Measurements from ENCODE around the gene ZFAND4. TPM values are rescaled to one million over a fixed set of nuclear protein-coding genes. Genes with fewer than 3 reads are reported as not detected.
A peak's percentile ranks its signal among the peaks of the same experiment; 100 is the strongest.
"Not testable (repeated sequence)": the region's sequence is repeated elsewhere in the genome, so short reads cannot be mapped to it uniquely, and the experiment has no call there.

The ZFAND4 gene
- total RNA-seq, 1 experiment from 2014 or later, result 5.0 TPM

GRCh38 chr10:45675388-45675787 lies 2.8 kb upstream of the ZFAND4 start:
- TF ChIP-seq CTCF (IDR thresholded peaks at IDR 0.05; ENCODE audit: unreplicated experiment), result no peak
- Mint-ChIP-seq H3K27me3 (ENCODE audit: insufficient read depth, unreplicated experiment) (no peaks in the 10 kb centered on the region), H3K27ac (ENCODE audit: low read depth, unreplicated experiment) (no peak overlapping the region), H3K4me3 (ENCODE audit: unreplicated experiment) (no peak overlapping the region), H3K36me3 (ENCODE audit: insufficient read depth, unreplicated experiment) (no peaks in the 10 kb centered on the region), H3K9me3 (ENCODE audit: unreplicated experiment) (no peaks in the 10 kb centered on the region), H3K4me1 (ENCODE audit: insufficient read depth, unreplicated experiment) (no peaks in the 10 kb centered on the region)
- CTCF ChIA-PET, result interaction anchor here (0.6 to 1.1 kb wide), 2 partner anchors 121 to 440 kb away, joined by 3 read pairs; no protein-coding TSS in a partner anchor
- POLR2A ChIA-PET, result no interaction called here
- intact Hi-C loops (cut with micrococcal nuclease), result no loop called here
- DNase-seq (ENCODE audit: unreplicated experiment), result no peak
- no TSS peak for BruUV-seq (replicated peaks)

GRCh38 chr10:45673074-45673648 lies 589 bp upstream of the ZFAND4 start:
- TSS peak; percentile 47 for BruUV-seq (replicated peaks)

GRCh38 chr10:45671300-45671699 lies 1.3 kb downstream of the ZFAND4 start:
- intact Hi-C loops (cut with micrococcal nuclease), result loop anchor here (5.0 kb wide), 1 partner anchor 356 kb away; no protein-coding TSS in a partner anchor
- H3K9me3 Mint-ChIP-seq (ENCODE audit: unreplicated experiment); H3K27me3 Mint-ChIP-seq (ENCODE audit: insufficient read depth, unreplicated experiment); H3K4me1 Mint-ChIP-seq (ENCODE audit: insufficient read depth, unreplicated experiment); H3K36me3 Mint-ChIP-seq (ENCODE audit: insufficient read depth, unreplicated experiment); BruUV-seq (replicated peaks); DNase-seq (ENCODE audit: unreplicated experiment): not testable (repeated sequence)
- ChIA-PET POLR2A (interaction anchor here (0.6 to 1.2 kb wide), 3 partner anchors 13 to 206 kb away, joined by 3 to 6 read pairs (median 4); no protein-coding TSS in a partner anchor), CTCF (interaction anchor here (0.8 to 3.7 kb wide), 10 partner anchors 8 to 436 kb away, joined by 3 to 21 read pairs (median 4); no protein-coding TSS in a partner anchor)
- peak overlapping the region; percentile 81 for H3K4me3 Mint-ChIP-seq (ENCODE audit: unreplicated experiment)
- H3K27ac Mint-ChIP-seq (ENCODE audit: low read depth, unreplicated experiment), result peak overlapping the region; percentile 55

More at GRCh38 chr10:45673074-45673648, 589 bp upstream of the ZFAND4 start:
- intact Hi-C loops (cut with micrococcal nuclease), result loop anchor here (2.0 to 5.0 kb wide), 2 partner anchors 78 to 354 kb away; no protein-coding TSS in a partner anchor
- Mint-ChIP-seq H3K4me3 (ENCODE audit: unreplicated experiment) (peak overlapping the region; percentile 81), H3K27me3 (ENCODE audit: insufficient read depth, unreplicated experiment) (no peaks in the 10 kb centered on the region), H3K9me3 (ENCODE audit: unreplicated experiment) (no peaks in the 10 kb centered on the region), H3K27ac (ENCODE audit: low read depth, unreplicated experiment) (peak overlapping the region; percentile 70), H3K4me1 (ENCODE audit: insufficient read depth, unreplicated experiment) (no peaks in the 10 kb centered on the region), H3K36me3 (ENCODE audit: insufficient read depth, unreplicated experiment) (no peaks in the 10 kb centered on the region)
- DNase-seq (ENCODE audit: unreplicated experiment), result peak; percentile 14
- no peak for TF ChIP-seq CTCF (IDR thresholded peaks at IDR 0.05; ENCODE audit: unreplicated experiment)
- ChIA-PET CTCF (interaction anchor here (0.6 to 3.7 kb wide), 8 partner anchors 10 to 268 kb away, joined by 3 to 21 read pairs (median 4); no protein-coding TSS in a partner anchor), POLR2A (no interaction called here)

- H3K4me3 Mint-ChIP-seq (ENCODE audit: unreplicated experiment); H3K4me1 Mint-ChIP-seq (ENCODE audit: insufficient read depth, unreplicated experiment); H3K9me3 Mint-ChIP-seq (ENCODE audit: unreplicated experiment); H3K36me3 Mint-ChIP-seq (ENCODE audit: insufficient read depth, unreplicated experiment); H3K27ac Mint-ChIP-seq (ENCODE audit: low read depth, unreplicated experiment); DNase-seq (ENCODE audit: unreplicated experiment); H3K27me3 Mint-ChIP-seq (ENCODE audit: insufficient read depth, unreplicated experiment); BruUV-seq (replicated peaks); POLR2A ChIA-PET: not testable (repeated sequence)
- intact Hi-C loops (cut with micrococcal nuclease), result loop anchor here (5.0 kb wide), 1 partner anchor 357 kb away; no protein-coding TSS in a partner anchor
- CTCF ChIA-PET, result interaction anchor here (0.7 kb wide), 1 partner anchor 896 kb away, joined by 4 read pairs; no protein-coding TSS in a partner anchor
These were observed 2.7 kb downstream of the ZFAND4 start for GRCh38 chr10:45669897-45670296.

- Mint-ChIP-seq H3K9me3 (ENCODE audit: unreplicated experiment) (no peaks in the 10 kb centered on the region), H3K4me1 (ENCODE audit: insufficient read depth, unreplicated experiment) (no peaks in the 10 kb centered on the region), H3K27me3 (ENCODE audit: insufficient read depth, unreplicated experiment) (no peaks in the 10 kb centered on the region)
These were observed 11.6 kb downstream of the ZFAND4 start for GRCh38 chr10:45660876-45661411.

More at GRCh38 chr10:45660876-45661411, 11.6 kb downstream of the ZFAND4 start:
- POLR2A ChIA-PET, result no interaction called here
- intact Hi-C loops (cut with micrococcal nuclease), result no loop called here
- DNase-seq (ENCODE audit: unreplicated experiment), result no peak
- Mint-ChIP-seq H3K27ac (ENCODE audit: low read depth, unreplicated experiment) (no peak overlapping the region), H3K36me3 (ENCODE audit: insufficient read depth, unreplicated experiment) (peaks cover 2% of the 10 kb centered on the region), H3K4me3 (ENCODE audit: unreplicated experiment) (no peak overlapping the region)
- no peak for TF ChIP-seq CTCF (IDR thresholded peaks at IDR 0.05; ENCODE audit: unreplicated experiment)
- CTCF ChIA-PET, result interaction anchor here (0.7 kb wide), 1 partner anchor 385 kb away, joined by 4 read pairs; no protein-coding TSS in a partner anchor
- no TSS peak for BruUV-seq (replicated peaks)

Data from MCF 10A (cell line).